ENCODE measurements around the gene MACROD2. TPM values are rescaled to one million over a fixed set of nuclear protein-coding genes. Genes with fewer than 3 reads are reported as not detected.

MACROD2 gene
- total and polyA plus RNA-seq, 2 of the 4 experiments (the other 2 are of a cell fraction): not detected

GRCh38 chr20:14505476-14505875, 510.2 kb downstream of the MACROD2 start:
- Histone ChIP-seq H3K27ac (ENCODE audit: insufficient read depth, low read length) (no peak overlapping the region), H2AFZ (replicated peaks; ENCODE audit: low read length, poor library complexity) (no peak overlapping the region), H2AK5ac (ENCODE audit: low read depth, low read length) (no peak overlapping the region), H2BK20ac (ENCODE audit: low read depth, low read length) (no peak overlapping the region), H3K23ac (ENCODE audit: low read depth, low read length) (no peak overlapping the region), H3K56ac (ENCODE audit: extremely low read depth, insufficient read depth, low read length) (no peak overlapping the region), H2BK120ac (ENCODE audit: low read depth, low read length) (no peak overlapping the region), H3K36me3 (ENCODE audit: control insufficient read depth, insufficient read depth, low read length) (no peaks in the 10 kb centered on the region), H3K79me1 (ENCODE audit: low read depth in 1 of 2, low read length in 2 of 2) (no peaks in the 10 kb centered on the region), H3K27me3 (ENCODE audit: control insufficient read depth, insufficient read depth, low read length) (no peaks in the 10 kb centered on the region), H4K20me1 (ENCODE audit: insufficient read depth, low read length) (no peaks in the 10 kb centered on the region), H3K9me3 (ENCODE audit: control insufficient read depth, insufficient read depth, low read length) (no peaks in the 10 kb centered on the region), H4K5ac (ENCODE audit: low read depth, low read length) (no peak overlapping the region), H3K9me1 (ENCODE audit: insufficient read depth, low read length) (no peaks in the 10 kb centered on the region), H3K4me3 (ENCODE audit: insufficient read depth, low read depth, low read length) (no peak overlapping the region), H3K14ac (replicated peaks; ENCODE audit: low read depth, low read length) (no peak overlapping the region), H2BK5ac (ENCODE audit: low read depth, low read length, poor library complexity, severe bottlenecking) (no peak overlapping the region), H4K8ac (ENCODE audit: low read depth in 2 of 2, low read length in 2 of 2) (no peak overlapping the region), H3K4ac (ENCODE audit: low read depth, low read length) (no peak overlapping the region), H2BK15ac (ENCODE audit: low read depth, low read length) (no peak overlapping the region), H4K91ac (ENCODE audit: insufficient read depth, low read depth, low read length) (no peak overlapping the region), H3K18ac (ENCODE audit: low read depth, low read length) (no peak overlapping the region), H3K4me2 (ENCODE audit: low read depth, low read length) (no peak overlapping the region), H3K4me1 (ENCODE audit: control insufficient read depth, insufficient read depth, low read length) (no peaks in the 10 kb centered on the region), H3K9ac (ENCODE audit: low read depth, low read length) (no peak overlapping the region), H2AK9ac (replicated peaks; ENCODE audit: low read depth, low read length, poor library complexity) (no peak overlapping the region)
- intact Hi-C loops (cut with micrococcal nuclease) (no loop called here), dilution Hi-C loops (cut with HindIII; ENCODE audit: low sequenced_read_pairs, unreplicated experiment) (no loop called here), in situ Hi-C loops (cut with MboI; ENCODE audit: low sequenced_read_pairs) (no loop called here)
- no TSS peak for BruUV-seq (replicated peaks)
- DNase-seq (no peak), ATAC-seq (ENCODE audit: low read depth) (no peak)
- ChIA-PET POLR2A (ENCODE audit: unreplicated experiment) (no interaction called here), CTCF (no interaction called here)
- no CpG with 5 or more reads among the region's 1 CpG for WGBS, 2 experiments (ENCODE audit: extremely low coverage in 2 of 2, insufficient read length in 1 of 2)
- TF ChIP-seq SMC3 (IDR thresholded peaks at IDR 0.05; ENCODE audit: low read depth, low read length): no peak
- no peak for TF ChIP-seq CEBPB (IDR thresholded peaks at IDR 0.05; ENCODE audit: low read depth, low read length)
- no peak for TF ChIP-seq RCOR1 (IDR thresholded peaks at IDR 0.05; ENCODE audit: insufficient replicate concordance, low read length)
- no peak for TF ChIP-seq CTCF (conservative IDR thresholded peaks at IDR 0.05; ENCODE audit: low read depth, low read length)
- no peak for TF ChIP-seq NFE2L2 (IDR thresholded peaks at IDR 0.05; ENCODE audit: low read depth, low read length)
- no peak for TF ChIP-seq USF2 (IDR thresholded peaks at IDR 0.05; ENCODE audit: low read depth, low read length)
- TF ChIP-seq POLR2A (IDR thresholded peaks at IDR 0.05; ENCODE audit: low read depth, low read length): no peak
- no peak for TF ChIP-seq MXI1 (IDR thresholded peaks at IDR 0.05; ENCODE audit: borderline replicate concordance, low read depth, low read length)
- TF ChIP-seq MAFK (IDR thresholded peaks at IDR 0.05; ENCODE audit: low read depth, low read length): no peak
- no peak for TF ChIP-seq CHD1 (IDR thresholded peaks at IDR 0.05; ENCODE audit: low read depth, low read length)
- TF ChIP-seq BHLHE40 (IDR thresholded peaks at IDR 0.05; ENCODE audit: low read depth, low read length): no peak
- TF ChIP-seq FOS (IDR thresholded peaks at IDR 0.05; ENCODE audit: low read depth, low read length): no peak
- no peak for TF ChIP-seq RAD21 (IDR thresholded peaks at IDR 0.05; ENCODE audit: low read length)
- TF ChIP-seq ELK1 (IDR thresholded peaks at IDR 0.05; ENCODE audit: borderline replicate concordance, low read depth, low read length): no peak
- no peak for TF ChIP-seq MAZ (IDR thresholded peaks at IDR 0.05; ENCODE audit: borderline replicate concordance, low read depth, low read length)

Data from IMR-90 (cell line).